RWPE2 (cell line): ENCODE measurements around the gene GMDS.

Experiments
- ATAC-seq: fragments of 200-7000 bp; cut with Tn5 transposase; 3 replicates; pipeline ENCODE4 v1.9.1; 2021; ENCODE audit warnings: low read depth
- DNase-seq: peaks from one replicate; pipeline ENCODE4 v3.0.0-alpha.2; 2020; ENCODE audit warnings: low spot score
- H3K27ac ChIP-seq: fragments of 450-650 bp; 2 replicates; pipeline ENCODE4 v1.5.1; 2017; ENCODE audit warnings: mild to moderate bottlenecking; ENCODE audit not compliant: poor library complexity, severe bottlenecking
- H3K27me3 ChIP-seq: fragments of 250-450 bp; sonication (Bioruptor Pico); 2 replicates; pipeline ENCODE4 v1.5.1; 2021; ENCODE audit warnings: mild to moderate bottlenecking, moderate library complexity; ENCODE audit not compliant: insufficient read depth, poor library complexity, severe bottlenecking
- H3K36me3 ChIP-seq: fragments of 250-450 bp; sonication (Bioruptor Pico); 2 replicates; pipeline ENCODE4 v1.5.1; 2020; ENCODE audit warnings: low read depth, mild to moderate bottlenecking, moderate library complexity
- H3K4me1 ChIP-seq: fragments of 250-450 bp; sonication (Bioruptor Pico); 2 replicates; pipeline ENCODE4 v1.5.1; 2021; ENCODE audit warnings: mild to moderate bottlenecking, moderate library complexity; ENCODE audit not compliant: insufficient read depth, poor library complexity, severe bottlenecking
- H3K4me3 ChIP-seq: fragments of 250-450 bp; sonication (Bioruptor Pico); 2 replicates; pipeline ENCODE4 v1.5.1; 2021; ENCODE audit warnings: mild to moderate bottlenecking, moderate library complexity; ENCODE audit not compliant: severe bottlenecking
- H3K9me3 ChIP-seq: fragments of 250-450 bp; sonication (Bioruptor Pico); 2 replicates; pipeline ENCODE4 v1.5.1; 2021; ENCODE audit warnings: mild to moderate bottlenecking, moderate library complexity; ENCODE audit not compliant: severe bottlenecking
- TF ChIP-seq, protein P1 (sequence below): fragments of 450-650 bp; IDR thresholded peaks from one replicate; pipeline ENCODE4 v1.5.1; 2017; ENCODE audit warnings: mild to moderate bottlenecking, moderate library complexity; ENCODE audit not compliant: poor library complexity, severe bottlenecking

The GMDS gene

DNA sequence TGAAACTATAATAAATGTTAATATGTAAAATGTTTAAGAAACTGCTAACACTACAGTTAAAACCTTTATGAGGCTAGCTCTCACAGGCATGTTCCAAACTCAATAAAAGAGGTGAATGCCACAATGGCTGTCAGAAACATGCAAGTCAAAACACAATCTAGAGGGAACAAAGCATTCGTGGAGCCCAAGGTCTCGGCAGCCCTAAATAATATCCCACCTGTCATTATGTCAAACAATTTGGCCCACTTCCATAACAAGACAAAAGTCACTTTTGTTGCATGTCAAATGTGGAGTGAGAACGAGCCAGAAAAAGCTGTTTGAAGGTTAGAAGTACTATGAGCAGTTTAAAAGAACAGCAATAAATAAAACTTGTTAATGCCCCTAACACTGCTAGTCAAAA is 181.9 kb downstream of the GMDS start:
- Histone ChIP-seq H3K27ac (no peak overlapping the region), H3K4me1 (no peaks in the 10 kb centered on the region), H3K36me3 (no peaks in the 10 kb centered on the region), H3K9me3 (no peaks in the 10 kb centered on the region), H3K4me3 (no peak overlapping the region), H3K27me3 (no peaks in the 10 kb centered on the region)
- TF ChIP-seq, protein P1, sequence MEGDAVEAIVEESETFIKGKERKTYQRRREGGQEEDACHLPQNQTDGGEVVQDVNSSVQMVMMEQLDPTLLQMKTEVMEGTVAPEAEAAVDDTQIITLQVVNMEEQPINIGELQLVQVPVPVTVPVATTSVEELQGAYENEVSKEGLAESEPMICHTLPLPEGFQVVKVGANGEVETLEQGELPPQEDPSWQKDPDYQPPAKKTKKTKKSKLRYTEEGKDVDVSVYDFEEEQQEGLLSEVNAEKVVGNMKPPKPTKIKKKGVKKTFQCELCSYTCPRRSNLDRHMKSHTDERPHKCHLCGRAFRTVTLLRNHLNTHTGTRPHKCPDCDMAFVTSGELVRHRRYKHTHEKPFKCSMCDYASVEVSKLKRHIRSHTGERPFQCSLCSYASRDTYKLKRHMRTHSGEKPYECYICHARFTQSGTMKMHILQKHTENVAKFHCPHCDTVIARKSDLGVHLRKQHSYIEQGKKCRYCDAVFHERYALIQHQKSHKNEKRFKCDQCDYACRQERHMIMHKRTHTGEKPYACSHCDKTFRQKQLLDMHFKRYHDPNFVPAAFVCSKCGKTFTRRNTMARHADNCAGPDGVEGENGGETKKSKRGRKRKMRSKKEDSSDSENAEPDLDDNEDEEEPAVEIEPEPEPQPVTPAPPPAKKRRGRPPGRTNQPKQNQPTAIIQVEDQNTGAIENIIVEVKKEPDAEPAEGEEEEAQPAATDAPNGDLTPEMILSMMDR = no peak
- no peak for ATAC-seq
- DNase-seq = no peak

DNA sequence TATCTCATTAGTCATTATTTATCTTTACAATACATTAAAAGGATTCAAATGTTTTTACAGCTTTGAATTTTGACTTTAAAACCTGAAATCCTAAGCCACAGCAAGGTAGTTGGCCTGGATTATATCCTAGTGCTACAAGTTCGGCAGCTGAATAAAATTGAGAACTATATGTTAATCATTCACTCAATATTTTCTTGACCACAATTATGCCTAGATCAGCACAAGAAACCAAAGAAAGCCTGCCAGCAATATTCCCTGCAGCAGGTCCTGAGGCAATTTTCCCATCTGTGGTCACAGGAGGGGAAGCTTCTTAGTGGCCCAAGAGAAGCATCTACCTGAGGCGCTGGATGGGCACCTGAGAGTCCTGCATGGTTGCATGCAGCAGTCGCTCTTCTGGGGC is 183.5 kb downstream of the GMDS start:
- TF ChIP-seq, protein P1 = no peak
- H3K27ac ChIP-seq = no peak overlapping the region
- H3K36me3 ChIP-seq = no peaks in the 10 kb centered on the region
- DNase-seq = no peak
- no peaks in the 10 kb centered on the region for H3K27me3 ChIP-seq
- no peak for ATAC-seq
- no peaks in the 10 kb centered on the region for H3K4me1 ChIP-seq
- H3K4me3 ChIP-seq = no peak overlapping the region
- no peaks in the 10 kb centered on the region for H3K9me3 ChIP-seq

DNA sequence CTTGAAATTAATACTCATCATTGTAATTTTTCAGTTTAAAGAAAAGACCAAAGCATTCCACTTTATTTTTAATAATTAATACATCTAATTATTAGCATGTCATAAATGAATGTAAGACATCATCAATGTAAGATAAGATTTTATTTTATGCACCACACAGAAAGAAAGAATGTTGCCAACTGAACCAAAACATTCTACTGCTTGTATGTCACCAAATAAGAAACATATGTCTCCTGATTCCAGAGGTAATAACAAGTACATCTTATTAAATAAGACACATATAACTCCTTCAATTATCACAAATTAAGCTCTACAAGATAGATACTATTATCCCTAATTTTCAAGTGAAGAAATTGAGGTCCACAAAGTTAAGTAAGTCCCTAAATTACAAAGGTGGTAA is 189.5 kb downstream of the GMDS start:
- DNase-seq = no peak
- no peaks in the 10 kb centered on the region for H3K36me3 ChIP-seq
- no peak overlapping the region for H3K27ac ChIP-seq
- no peak for ATAC-seq
- no peaks in the 10 kb centered on the region for H3K4me1 ChIP-seq
- H3K4me3 ChIP-seq = no peak overlapping the region
- TF ChIP-seq, protein P1 = no peak
- H3K9me3 ChIP-seq = no peaks in the 10 kb centered on the region
- H3K27me3 ChIP-seq = no peaks in the 10 kb centered on the region

DNA sequence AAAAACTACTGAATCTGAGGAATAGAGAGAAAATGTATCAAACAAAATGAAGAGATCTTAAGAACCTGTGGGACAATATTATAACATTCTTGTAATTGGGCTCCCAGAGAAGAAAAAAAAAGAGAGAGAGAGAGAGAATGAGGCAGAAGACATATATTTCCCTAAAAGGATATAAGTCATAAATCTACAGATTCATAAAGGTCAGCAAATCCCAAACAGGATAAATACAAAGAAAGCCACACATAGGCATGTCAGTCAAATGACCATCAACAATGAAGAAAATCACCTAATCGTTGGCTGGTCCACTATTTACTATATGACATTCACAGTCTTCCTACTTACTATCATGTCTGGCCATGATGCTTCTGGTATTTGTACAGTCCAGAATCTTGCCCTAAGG is 190.3 kb downstream of the GMDS start:
- Histone ChIP-seq H3K4me3 (no peak overlapping the region), H3K27ac (no peak overlapping the region), H3K27me3 (no peaks in the 10 kb centered on the region), H3K9me3 (no peaks in the 10 kb centered on the region), H3K36me3 (no peaks in the 10 kb centered on the region), H3K4me1 (no peaks in the 10 kb centered on the region)
- TF ChIP-seq, protein P1 = no peak
- DNase-seq = no peak
- no peak for ATAC-seq

DNA sequence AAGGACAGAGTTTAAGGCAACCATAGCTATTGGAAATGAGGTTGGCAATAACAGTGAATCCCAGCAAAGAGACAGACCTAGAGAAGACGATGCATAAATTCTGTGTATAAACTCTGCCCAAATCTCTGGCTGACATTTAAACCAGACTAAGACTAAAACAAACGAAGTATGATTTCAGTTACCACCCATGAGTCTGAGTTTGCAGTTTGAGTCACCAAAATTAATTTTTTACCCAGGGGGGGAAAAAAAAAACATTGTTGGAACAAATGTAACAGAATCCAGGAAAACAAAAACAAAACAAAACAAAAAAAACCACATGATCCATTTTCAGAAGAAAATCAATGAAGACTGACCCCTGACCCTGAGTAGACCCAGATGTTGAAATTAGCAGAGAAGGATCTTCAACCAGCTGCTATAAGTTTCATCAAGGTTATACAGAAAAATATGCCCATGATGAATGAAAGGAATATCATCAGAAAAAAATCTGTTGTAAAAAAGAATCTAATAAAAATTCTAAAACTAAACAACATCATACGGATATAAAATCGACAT is 190.8 kb downstream of the GMDS start:
- H3K4me3 ChIP-seq = no peak overlapping the region
- ATAC-seq (no peak), DNase-seq (no peak)
- H3K36me3 ChIP-seq = no peaks in the 10 kb centered on the region
- TF ChIP-seq, protein P1 = no peak
- no peaks in the 10 kb centered on the region for H3K4me1 ChIP-seq
- H3K27ac ChIP-seq = no peak overlapping the region
- H3K9me3 ChIP-seq = no peaks in the 10 kb centered on the region
- H3K27me3 ChIP-seq = no peaks in the 10 kb centered on the region
